Body of pancreas (tissue), 4 donors: ENCODE measurements around the gene FOXL1. TPM values are rescaled to one million over a fixed set of nuclear protein-coding genes. Genes with fewer than 3 reads are reported as not detected.

Experiments
- ATAC-seq: fragments of 150-250 bp; one replicate; pipeline ENCODE4 v1.9.1; 2016
- DNase-seq, 4 donors: peaks; one replicate each; pipeline ENCODE4 v3.0.0-alpha.2; 2019
- H3K27ac ChIP-seq, 4 donors: fragments of 200-600 bp; sonication (generic); 1 replicate in 3 of 4; 2 replicates in 1 of 4; pipeline versions ENCODE4 v1.5.1 to v1.6.1; 2016 to 2019; ENCODE audit warnings: mild to moderate bottlenecking in 1 of 4, mixed read lengths in 1 of 4, moderate library complexity in 1 of 4
- H3K27me3 ChIP-seq, 2 donors: fragments of 200-600 bp; sonication (generic); one replicate each; pipeline ENCODE4 v1.6.0; 2016; ENCODE audit warnings: mild to moderate bottlenecking in 1 of 2
- H3K36me3 ChIP-seq, 2 donors: fragments of 200-600 bp; sonication (generic); replicated peaks in 1 of 2; 2 replicates each; pipeline ENCODE4 v1.5.1; 2016; ENCODE audit warnings: low read depth in 2 of 2; ENCODE audit not compliant: insufficient read depth in 1 of 2
- H3K4me1 ChIP-seq: fragments of 200-600 bp; sonication (generic); one replicate; pipeline ENCODE4 v1.6.0; 2016
- H3K4me3 ChIP-seq, 2 donors: fragments of 200-600 bp; sonication (generic); 1 replicate in 1 of 2; 2 replicates in 1 of 2; pipeline ENCODE4 v1.5.1; 2016 to 2019
- H3K9me3 ChIP-seq, 3 donors: fragments of 200-600 bp; sonication (generic); 1 replicate in 2 of 3; 2 replicates in 1 of 3; pipeline ENCODE4 v1.5.1; 2016
- POLR2A ChIP-seq, 3 donors: fragments of 450-650 bp; IDR thresholded peaks; one replicate each; pipeline ENCODE4 v1.6.1; 2016; ENCODE audit warnings: antibody characterized with exemption in 3 of 3, mild to moderate bottlenecking in 2 of 3
- WGBS, 2 donors: methylation state at CpG; one replicate each; pipeline ENCODE4 v1.1.5; 2017; 5-methylcytosine and 5-hydroxymethylcytosine counted together
- intact Hi-C: fragments of 100-400 bp; cut with DNase I; formaldehyde crosslinking; loops from one replicate; pipeline ENCODE4 v1.15.1; 2023
- total RNA-seq, 2 donors: library from RNA; depleted of rRNA; stranded (reverse); fragments of >200 nt; gene quantifications; one replicate each; pipeline ENCODE4 v1.1.0, GENCODE V29; 2016
- TF ChIP-seq, protein P1 (sequence below), 7 experiments: fragments of 450-650 bp in 4 of 7; fragments of 200-600 bp in 3 of 7; sonication (generic) in 3 of 7; IDR thresholded peaks; one replicate each; pipeline ENCODE4 v1.5.1; 2016 to 2019; ENCODE audit warnings: antibody characterized with exemption in 7 of 7

Gene FOXL1
- total RNA-seq, 2 donors from 2014 or later: 0.52 TPM; not detected in 1

- H3K4me1 ChIP-seq: peaks cover 24% of the 10 kb centered on the region
- intact Hi-C loops: no loop called here
- TF ChIP-seq POLR2A (IDR thresholded peaks at IDR 0.05): no peak
- TF ChIP-seq, protein P1, sequence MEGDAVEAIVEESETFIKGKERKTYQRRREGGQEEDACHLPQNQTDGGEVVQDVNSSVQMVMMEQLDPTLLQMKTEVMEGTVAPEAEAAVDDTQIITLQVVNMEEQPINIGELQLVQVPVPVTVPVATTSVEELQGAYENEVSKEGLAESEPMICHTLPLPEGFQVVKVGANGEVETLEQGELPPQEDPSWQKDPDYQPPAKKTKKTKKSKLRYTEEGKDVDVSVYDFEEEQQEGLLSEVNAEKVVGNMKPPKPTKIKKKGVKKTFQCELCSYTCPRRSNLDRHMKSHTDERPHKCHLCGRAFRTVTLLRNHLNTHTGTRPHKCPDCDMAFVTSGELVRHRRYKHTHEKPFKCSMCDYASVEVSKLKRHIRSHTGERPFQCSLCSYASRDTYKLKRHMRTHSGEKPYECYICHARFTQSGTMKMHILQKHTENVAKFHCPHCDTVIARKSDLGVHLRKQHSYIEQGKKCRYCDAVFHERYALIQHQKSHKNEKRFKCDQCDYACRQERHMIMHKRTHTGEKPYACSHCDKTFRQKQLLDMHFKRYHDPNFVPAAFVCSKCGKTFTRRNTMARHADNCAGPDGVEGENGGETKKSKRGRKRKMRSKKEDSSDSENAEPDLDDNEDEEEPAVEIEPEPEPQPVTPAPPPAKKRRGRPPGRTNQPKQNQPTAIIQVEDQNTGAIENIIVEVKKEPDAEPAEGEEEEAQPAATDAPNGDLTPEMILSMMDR (IDR thresholded peaks at IDR 0.05): no peak
- H3K27me3 ChIP-seq: peaks cover 0 to 32% of the 10 kb centered on the region in 2 donors
- WGBS, 2 donors: 4 to 6% methylated on average over 16 to 69 of the region's 69 CpGs
- no peak overlapping the region for H3K4me3 ChIP-seq
- H3K36me3 ChIP-seq: no peaks in the 10 kb centered on the region
- no peak overlapping the region for H3K27ac ChIP-seq
- ATAC-seq: no peak
- H3K9me3 ChIP-seq: no peaks in the 10 kb centered on the region
- DNase-seq: no peak
Measured at GRCh38 chr16:86578611-86579267, 390 bp downstream of the FOXL1 start.

DNA sequence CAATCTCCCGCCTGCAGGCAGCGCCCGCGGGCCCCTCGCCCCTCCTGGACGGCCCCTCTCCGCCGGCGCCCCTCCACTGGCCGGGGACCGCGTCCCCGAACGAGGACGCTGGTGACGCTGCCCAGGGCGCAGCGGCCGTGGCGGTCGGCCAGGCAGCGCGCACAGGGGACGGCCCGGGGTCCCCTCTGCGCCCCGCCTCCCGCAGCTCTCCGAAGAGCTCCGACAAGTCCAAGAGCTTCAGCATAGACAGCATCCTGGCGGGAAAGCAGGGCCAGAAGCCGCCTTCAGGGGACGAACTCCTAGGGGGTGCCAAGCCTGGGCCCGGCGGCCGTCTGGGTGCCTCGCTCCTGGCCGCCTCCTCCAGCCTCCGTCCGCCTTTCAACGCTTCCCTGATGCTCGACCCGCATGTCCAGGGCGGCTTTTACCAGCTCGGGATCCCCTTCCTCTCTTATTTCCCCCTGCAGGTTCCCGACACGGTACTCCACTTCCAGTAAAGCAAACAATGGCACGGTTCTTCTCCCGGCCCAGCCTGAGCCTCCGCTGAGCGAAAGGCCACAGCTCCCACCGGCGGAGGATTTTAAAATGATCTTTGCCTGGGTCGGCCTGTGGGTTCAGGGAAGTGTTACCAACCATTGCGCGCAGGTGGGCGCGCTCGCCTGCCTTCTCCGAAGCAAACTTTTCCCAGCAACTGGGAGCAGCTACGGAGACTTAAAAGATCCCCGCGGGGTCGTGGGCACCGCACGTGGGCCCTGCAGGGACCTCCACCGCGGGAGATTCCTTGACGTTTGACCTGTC lies 1.1 kb downstream of the FOXL1 start:
- peaks cover 24% of the 10 kb centered on the region for H3K4me1 ChIP-seq
- H3K4me3 ChIP-seq: no peak overlapping the region
- no peak overlapping the region for H3K27ac ChIP-seq
- H3K9me3 ChIP-seq: no peaks in the 10 kb centered on the region
- peaks cover 0 to 32% of the 10 kb centered on the region in 2 donors for H3K27me3 ChIP-seq
- TF ChIP-seq, protein P1 (IDR thresholded peaks at IDR 0.05): no peak
- TF ChIP-seq POLR2A (IDR thresholded peaks at IDR 0.05): no peak
- DNase-seq (no peak), ATAC-seq (no peak)
- no peaks in the 10 kb centered on the region for H3K36me3 ChIP-seq
- WGBS, 2 donors: 3 to 17% methylated on average over 15 to 63 of the region's 69 CpGs
- intact Hi-C loops: no loop called here

- 32% methylated on average over 7 to 19 of the region's 19 CpGs for WGBS, 2 donors
- Histone ChIP-seq H3K36me3 (no peaks in the 10 kb centered on the region), H3K27ac (no peak overlapping the region), H3K27me3 (peaks cover 0 to 27% of the 10 kb centered on the region in 2 donors), H3K4me3 (no peak overlapping the region), H3K4me1 (peaks cover 24% of the 10 kb centered on the region), H3K9me3 (no peaks in the 10 kb centered on the region)
- intact Hi-C loops: no loop called here
- ATAC-seq (no peak), DNase-seq (no peak)
- TF ChIP-seq POLR2A (IDR thresholded peaks at IDR 0.05): no peak
- TF ChIP-seq, protein P1 (IDR thresholded peaks at IDR 0.05): no peak
Measured at GRCh38 chr16:86580063-86580790, 1.9 kb downstream of the FOXL1 start.

GRCh38 chr16:86580791-86581170 lies 2.4 kb downstream of the FOXL1 start:
- no peak for DNase-seq

More at GRCh38 chr16:86580791-86581170, 2.4 kb downstream of the FOXL1 start:
- Histone ChIP-seq H3K36me3 (no peaks in the 10 kb centered on the region), H3K4me1 (peaks cover 21% of the 10 kb centered on the region), H3K27me3 (peaks cover 0 to 27% of the 10 kb centered on the region in 2 donors), H3K27ac (no peak overlapping the region), H3K9me3 (no peaks in the 10 kb centered on the region), H3K4me3 (no peak overlapping the region)
- intact Hi-C loops: no loop called here
- TF ChIP-seq POLR2A (IDR thresholded peaks at IDR 0.05): no peak
- TF ChIP-seq, protein P1 (IDR thresholded peaks at IDR 0.05): no peak
- ATAC-seq: no peak
- 45 to 50% methylated on average over 9 of the region's 9 CpGs for WGBS, 2 donors
